Thyroid gland (tissue), 4 donors: ENCODE measurements around the gene NSUN3. TPM values are rescaled to one million over a fixed set of nuclear protein-coding genes. Genes with fewer than 3 reads are reported as not detected.

ENCODE experiments used
- DNase-seq, 2 donors: peaks; one replicate each; pipeline ENCODE4 v3.0.0-alpha.2; 2019
- H3K27ac ChIP-seq, 3 donors: fragments of 200-600 bp; sonication (generic); 1 replicate in 2 of 3; 2 replicates in 1 of 3; pipeline ENCODE4 v1.5.1; 2016 to 2019; ENCODE audit warnings: mild to moderate bottlenecking in 1 of 3, moderate library complexity in 1 of 3
- H3K27me3 ChIP-seq: fragments of 200-600 bp; sonication (generic); one replicate; pipeline ENCODE4 v1.5.1; 2019
- H3K36me3 ChIP-seq, 2 donors: fragments of 200-600 bp; sonication (generic); one replicate each; pipeline ENCODE4 v1.5.1; 2016 to 2019
- H3K4me1 ChIP-seq, 2 donors: fragments of 200-600 bp; sonication (generic); one replicate each; pipeline ENCODE4 v1.5.1; 2017 to 2019
- H3K4me3 ChIP-seq, 3 donors: fragments of 200-600 bp; sonication (generic); replicated peaks in 1 of 3; 1 replicate in 2 of 3; 2 replicates in 1 of 3; pipeline ENCODE4 v1.5.1; 2016; ENCODE audit warnings: mild to moderate bottlenecking in 1 of 3
- H3K9me3 ChIP-seq: fragments of 200-600 bp; sonication (generic); one replicate; pipeline ENCODE4 v1.5.1; 2017
- POLR2A ChIP-seq, 2 donors: fragments of 450-650 bp; IDR thresholded peaks; one replicate each; pipeline ENCODE4 v1.6.1; 2017; ENCODE audit warnings: antibody characterized with exemption in 2 of 2, mild to moderate bottlenecking in 2 of 2, moderate library complexity in 1 of 2
- WGBS, 2 donors: methylation state at CpG; one replicate each; pipeline ENCODE4 v1.1.5; 2017; 5-methylcytosine and 5-hydroxymethylcytosine counted together
- intact Hi-C: fragments of 100-400 bp; cut with DNase I; formaldehyde crosslinking; loops from one replicate; pipeline ENCODE4 v1.15.1; 2023
- total RNA-seq, 4 donors: library from RNA; depleted of rRNA; stranded (reverse); fragments of >200 nt; gene quantifications; one replicate each; pipeline ENCODE4 v1.2.3, GENCODE V29; 2016
- TF ChIP-seq, protein P1 (sequence below), 6 experiments: fragments of 200-600 bp in 3 of 6; fragments of 450-650 bp in 3 of 6; sonication (generic) in 3 of 6; IDR thresholded peaks; one replicate each; pipeline ENCODE4 v1.5.1; 2016 to 2019; ENCODE audit warnings: antibody characterized with exemption in 6 of 6, mild to moderate bottlenecking in 2 of 6, inconsistent platforms in 1 of 6, moderate library complexity in 1 of 6

The NSUN3 gene
- total RNA-seq, 4 donors from 2014 or later = 12.5 to 22.5 (median 15.4) TPM

DNA sequence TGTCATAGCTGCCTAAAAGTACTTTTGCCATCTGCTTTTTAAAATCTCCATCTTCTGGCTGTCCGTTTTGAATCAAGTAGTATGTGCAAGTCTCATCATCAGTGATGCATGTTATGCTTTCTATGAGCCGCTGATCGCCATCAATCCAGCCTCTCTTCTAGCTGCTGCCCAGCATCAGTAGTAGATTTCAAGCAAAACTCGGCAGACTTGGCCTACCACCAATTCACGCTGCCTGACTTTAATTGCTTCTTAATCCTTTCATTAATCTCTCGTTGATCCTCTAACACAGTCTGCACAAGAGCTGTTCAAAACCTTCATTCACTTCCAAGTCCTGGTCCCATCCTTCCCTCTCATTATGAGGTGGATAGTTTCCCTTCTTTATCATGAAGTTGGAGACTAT is 104.9 kb downstream of the NSUN3 start:
- H3K9me3 ChIP-seq = no peaks in the 10 kb centered on the region
- 28 to 42% methylated on average over 6 of the region's 6 CpGs for WGBS, 2 donors
- intact Hi-C loops = no loop called here
- H3K4me3 ChIP-seq = no peak overlapping the region
- no peaks in the 10 kb centered on the region for H3K4me1 ChIP-seq
- no peak for DNase-seq
- no peaks in the 10 kb centered on the region for H3K36me3 ChIP-seq
- no peaks in the 10 kb centered on the region for H3K27me3 ChIP-seq
- TF ChIP-seq, protein P1, sequence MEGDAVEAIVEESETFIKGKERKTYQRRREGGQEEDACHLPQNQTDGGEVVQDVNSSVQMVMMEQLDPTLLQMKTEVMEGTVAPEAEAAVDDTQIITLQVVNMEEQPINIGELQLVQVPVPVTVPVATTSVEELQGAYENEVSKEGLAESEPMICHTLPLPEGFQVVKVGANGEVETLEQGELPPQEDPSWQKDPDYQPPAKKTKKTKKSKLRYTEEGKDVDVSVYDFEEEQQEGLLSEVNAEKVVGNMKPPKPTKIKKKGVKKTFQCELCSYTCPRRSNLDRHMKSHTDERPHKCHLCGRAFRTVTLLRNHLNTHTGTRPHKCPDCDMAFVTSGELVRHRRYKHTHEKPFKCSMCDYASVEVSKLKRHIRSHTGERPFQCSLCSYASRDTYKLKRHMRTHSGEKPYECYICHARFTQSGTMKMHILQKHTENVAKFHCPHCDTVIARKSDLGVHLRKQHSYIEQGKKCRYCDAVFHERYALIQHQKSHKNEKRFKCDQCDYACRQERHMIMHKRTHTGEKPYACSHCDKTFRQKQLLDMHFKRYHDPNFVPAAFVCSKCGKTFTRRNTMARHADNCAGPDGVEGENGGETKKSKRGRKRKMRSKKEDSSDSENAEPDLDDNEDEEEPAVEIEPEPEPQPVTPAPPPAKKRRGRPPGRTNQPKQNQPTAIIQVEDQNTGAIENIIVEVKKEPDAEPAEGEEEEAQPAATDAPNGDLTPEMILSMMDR (IDR thresholded peaks at IDR 0.05) = no peak
- no peak for TF ChIP-seq POLR2A (IDR thresholded peaks at IDR 0.05)
- no peak overlapping the region for H3K27ac ChIP-seq

DNA sequence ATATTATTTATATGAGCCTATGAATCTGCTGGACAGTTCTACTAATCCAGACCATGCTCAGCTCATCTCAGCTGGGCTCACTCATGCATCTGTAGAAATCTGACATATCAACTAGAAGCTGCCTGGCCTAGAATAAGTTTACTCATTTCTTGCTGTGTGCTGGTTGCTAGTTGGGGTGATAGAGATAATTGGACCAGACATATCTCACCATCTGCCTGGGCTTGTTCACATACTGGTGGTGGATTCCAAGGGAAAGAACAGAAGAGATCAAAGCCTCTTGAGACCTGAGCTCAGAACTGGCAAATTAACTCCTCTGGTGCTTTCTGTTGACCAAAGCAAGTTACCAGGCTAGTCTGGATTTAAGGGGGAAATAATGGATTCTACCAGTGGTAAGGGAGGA is 109.1 kb downstream of the NSUN3 start:
- DNase-seq = no peak
- Histone ChIP-seq H3K27ac (no peak overlapping the region), H3K4me3 (no peak overlapping the region), H3K36me3 (no peaks in the 10 kb centered on the region), H3K4me1 (no peaks in the 10 kb centered on the region), H3K9me3 (no peaks in the 10 kb centered on the region), H3K27me3 (no peaks in the 10 kb centered on the region)
- intact Hi-C loops = no loop called here
- no peak for TF ChIP-seq POLR2A (IDR thresholded peaks at IDR 0.05)
- TF ChIP-seq, protein P1 (IDR thresholded peaks at IDR 0.05) = no peak

DNA sequence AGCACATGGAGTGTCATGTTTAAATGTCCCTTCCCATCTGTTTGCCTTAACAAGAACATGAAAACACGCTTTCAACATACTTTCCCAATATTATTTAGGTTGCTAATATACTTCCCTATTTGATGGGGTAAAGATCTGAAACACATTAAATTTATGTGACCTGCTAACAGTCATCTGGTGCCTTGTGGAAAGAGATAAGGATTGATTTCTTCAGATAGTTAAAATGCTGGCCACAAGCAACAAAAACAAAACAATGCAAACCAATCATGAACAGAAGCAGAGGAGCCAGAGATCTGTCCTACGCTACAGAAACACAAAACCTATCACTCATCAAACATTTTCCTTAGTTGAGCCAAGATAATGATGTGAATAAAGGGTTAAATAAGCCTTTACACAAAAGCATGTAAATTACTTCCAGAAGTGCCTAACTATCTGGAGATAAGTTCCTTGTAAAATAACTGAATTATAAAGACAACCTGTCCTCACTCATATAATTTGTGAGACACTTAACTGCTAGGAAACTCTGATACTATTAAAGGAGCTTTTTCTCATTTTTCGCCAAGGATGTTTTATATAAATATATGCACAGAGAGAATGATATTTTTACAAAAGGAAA is 109.9 kb downstream of the NSUN3 start:
- intact Hi-C loops = no loop called here
- DNase-seq = no peak
- TF ChIP-seq, protein P1 (IDR thresholded peaks at IDR 0.05) = no peak
- TF ChIP-seq POLR2A (IDR thresholded peaks at IDR 0.05) = no peak
- H3K27ac ChIP-seq = no peak overlapping the region
- no peaks in the 10 kb centered on the region for H3K4me1 ChIP-seq
- H3K9me3 ChIP-seq = no peaks in the 10 kb centered on the region
- WGBS, 2 donors = 74 to 78% methylated on average over 3 of the region's 3 CpGs
- H3K4me3 ChIP-seq = no peak overlapping the region
- H3K36me3 ChIP-seq = no peaks in the 10 kb centered on the region
- H3K27me3 ChIP-seq = no peaks in the 10 kb centered on the region

DNA sequence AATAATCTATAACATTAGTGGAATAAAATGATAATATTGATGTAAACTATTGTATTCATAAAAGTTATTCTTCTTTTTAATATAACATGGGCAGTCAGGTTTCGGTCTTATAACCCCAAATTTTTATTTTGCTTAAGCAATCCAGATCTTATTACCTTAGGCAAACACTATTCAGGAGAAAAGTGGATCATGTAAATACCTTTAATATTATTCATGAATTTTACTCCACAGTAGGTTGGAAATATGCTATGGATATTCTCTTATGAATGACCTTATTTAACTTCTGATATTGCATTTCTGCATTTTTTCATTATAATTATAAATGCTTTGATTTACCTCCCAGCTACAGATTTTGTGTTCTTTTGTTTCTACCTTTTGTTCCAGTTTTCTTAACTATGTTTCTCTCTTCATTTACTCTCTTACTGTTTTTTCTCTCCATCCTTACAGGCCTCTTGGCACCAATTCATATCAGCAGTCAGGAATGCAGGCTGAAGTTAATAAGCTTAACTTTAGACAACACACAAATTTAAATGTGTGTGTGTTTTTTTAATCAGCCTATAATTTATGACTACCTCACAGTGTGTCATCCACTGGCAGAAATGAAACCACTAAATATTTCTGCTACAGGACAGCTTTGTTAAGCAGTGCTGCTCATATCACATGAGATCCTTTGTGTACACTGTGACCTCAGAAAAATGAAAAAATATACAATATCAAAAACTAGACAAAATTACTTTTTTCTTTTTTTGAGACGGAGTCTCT is 111.0 kb downstream of the NSUN3 start:
- Histone ChIP-seq H3K27me3 (no peaks in the 10 kb centered on the region), H3K27ac (no peak overlapping the region), H3K4me1 (no peaks in the 10 kb centered on the region), H3K4me3 (no peak overlapping the region), H3K36me3 (no peaks in the 10 kb centered on the region), H3K9me3 (no peaks in the 10 kb centered on the region)
- DNase-seq = no peak
- TF ChIP-seq POLR2A (IDR thresholded peaks at IDR 0.05) = no peak
- TF ChIP-seq, protein P1 (IDR thresholded peaks at IDR 0.05) = no peak
- intact Hi-C loops = no loop called here
- WGBS, 2 donors = 87 to 89% methylated on average over 2 of the region's 2 CpGs

DNA sequence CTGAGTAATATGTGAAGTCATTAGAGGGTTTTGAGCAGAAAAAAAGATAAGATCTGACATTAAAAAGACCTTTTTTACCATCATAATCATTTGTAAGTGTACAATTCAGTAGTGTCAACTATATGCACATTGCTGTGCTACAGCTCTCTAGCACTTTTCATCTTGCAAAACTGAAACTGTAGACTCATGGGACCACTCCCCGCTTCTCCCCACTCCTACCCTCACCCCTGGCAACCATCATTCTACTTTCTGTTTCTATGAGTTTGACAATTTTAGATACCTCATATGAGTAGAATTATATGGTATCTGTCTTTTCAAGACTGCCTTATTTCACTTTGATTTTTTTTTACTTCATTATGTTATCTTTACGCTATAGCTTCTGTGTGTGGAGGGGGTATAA is 112.8 kb downstream of the NSUN3 start:
- 89 to 95% methylated on average over 2 of the region's 2 CpGs for WGBS, 2 donors
- no peak for DNase-seq
- H3K4me3 ChIP-seq = no peak overlapping the region
- H3K27me3 ChIP-seq = no peaks in the 10 kb centered on the region
- H3K36me3 ChIP-seq = no peaks in the 10 kb centered on the region
- H3K9me3 ChIP-seq = no peaks in the 10 kb centered on the region
- H3K4me1 ChIP-seq = no peaks in the 10 kb centered on the region
- intact Hi-C loops = no loop called here
- no peak for TF ChIP-seq POLR2A (IDR thresholded peaks at IDR 0.05)
- TF ChIP-seq, protein P1 (IDR thresholded peaks at IDR 0.05) = no peak
- no peak overlapping the region for H3K27ac ChIP-seq
